Germinal center (tissue), 1 donor: ENCODE results near the gene TBXAS1.

Experiments
- DNase-seq: peaks from one replicate; pipeline ENCODE4 v3.0.0; 2012; ENCODE audit warnings: mixed read lengths, low spot score

TBXAS1 gene

GRCh38 chr7:139948587-139949335 lies 119.7 kb downstream of the TBXAS1 start:
- DNase-seq, result no peak

DNA sequence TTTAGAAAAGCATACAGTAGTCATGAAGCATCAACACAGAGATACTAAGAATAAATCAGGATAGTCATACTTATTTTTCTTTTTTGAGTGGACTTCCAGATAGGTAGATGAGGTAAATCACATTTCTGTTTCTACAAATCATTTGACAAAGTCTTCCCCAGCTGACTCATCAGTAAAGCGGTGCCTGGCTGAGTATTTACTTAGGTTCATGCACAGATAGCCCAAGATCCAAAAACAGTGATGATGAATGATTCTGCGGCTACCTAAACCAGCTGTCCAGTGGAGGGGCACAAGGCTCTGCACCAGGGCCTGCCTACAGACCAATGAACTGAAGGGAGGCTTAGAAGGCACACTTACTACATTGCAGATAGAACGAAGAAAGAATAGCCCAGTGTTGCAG lies 120.6 kb downstream of the TBXAS1 start:
- no peak for DNase-seq

DNA sequence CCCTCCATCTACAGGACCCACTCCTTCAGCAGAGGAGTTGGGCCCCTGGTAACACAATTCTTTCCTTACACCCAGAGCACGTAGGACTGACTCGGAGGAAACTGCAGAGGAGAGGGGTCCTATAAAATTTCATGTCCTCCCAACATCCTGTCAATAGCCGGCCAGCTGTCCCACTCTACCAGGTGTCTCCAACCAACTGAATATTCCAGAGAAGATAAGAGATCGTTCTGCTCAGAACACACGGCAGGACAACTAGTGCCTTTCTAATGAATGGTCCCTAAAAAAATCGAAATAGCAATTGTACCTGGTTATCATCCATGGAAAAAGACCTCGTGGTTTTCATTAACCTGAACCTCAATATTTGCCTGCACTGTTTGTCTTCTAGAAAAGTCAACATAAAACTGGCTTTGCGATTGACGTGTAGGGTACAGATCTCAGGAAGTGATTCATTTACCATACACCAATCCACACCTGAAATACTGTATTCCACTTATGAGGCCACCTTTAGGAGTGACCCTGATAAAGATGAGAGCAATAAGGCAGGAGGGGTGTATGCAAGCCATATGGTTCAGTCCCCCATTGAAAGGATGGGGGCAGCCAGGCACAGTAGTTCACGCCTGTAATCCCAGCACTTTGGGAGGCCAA lies 121.9 kb downstream of the TBXAS1 start:
- DNase-seq, result no peak

DNA sequence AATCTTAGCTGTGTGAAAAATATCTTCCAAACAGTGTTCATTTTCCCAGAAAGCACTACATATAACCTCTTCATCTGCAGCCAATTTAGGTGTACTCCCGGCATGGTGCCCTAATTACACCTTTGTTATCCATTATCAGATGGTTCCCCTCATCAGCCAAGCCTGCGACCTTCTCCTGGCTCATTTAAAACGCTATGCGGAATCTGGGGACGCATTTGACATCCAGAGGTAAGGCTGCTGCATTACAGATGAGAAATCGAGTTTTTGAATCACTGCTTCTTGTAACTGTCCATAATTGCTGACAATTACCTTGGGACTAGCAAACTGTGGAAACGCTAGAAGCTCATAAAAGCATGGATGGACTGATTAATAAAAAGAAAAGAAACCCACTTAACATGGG lies 124.2 kb downstream of the TBXAS1 start:
- DNase-seq, result no peak

- DNase-seq, result no peak
These were observed 126.2 kb downstream of the TBXAS1 start for GRCh38 chr7:139955109-139955820.

DNA sequence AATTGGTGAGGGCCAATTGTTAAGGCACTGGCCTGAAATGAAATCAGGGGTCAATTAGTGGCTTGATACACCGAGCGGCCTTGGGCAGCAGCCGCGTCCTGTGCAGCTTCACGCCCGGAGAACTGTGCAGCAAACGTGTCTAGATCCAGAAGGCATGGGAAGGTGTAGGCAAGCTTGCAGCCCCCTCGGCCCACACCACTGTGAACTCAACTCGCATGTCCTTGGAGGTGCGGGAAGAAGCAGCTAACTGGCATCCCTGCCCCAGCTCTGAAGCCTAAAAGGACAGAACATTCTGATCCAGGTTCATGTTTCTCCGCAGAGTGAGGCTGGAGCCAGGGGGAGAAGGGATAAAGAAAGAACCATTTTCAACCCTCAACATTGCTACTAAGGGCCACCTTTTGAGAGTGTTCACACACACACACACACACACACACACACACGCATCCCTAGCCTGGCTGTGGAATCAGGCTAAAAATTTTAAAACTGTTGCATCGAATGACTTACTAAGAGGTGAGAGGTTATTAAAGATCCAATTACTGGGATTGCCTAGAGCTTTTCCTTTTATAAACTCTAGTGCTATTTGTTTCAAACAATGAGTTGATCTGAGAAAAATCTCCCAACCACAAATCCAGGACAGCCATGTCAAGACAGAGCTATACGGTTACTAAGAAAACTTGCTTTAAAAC lies 129.7 kb downstream of the TBXAS1 start:
- no peak for DNase-seq

GRCh38 chr7:139959285-139959628 lies 130.2 kb downstream of the TBXAS1 start:
- no peak for DNase-seq

GRCh38 chr7:139959718-139960117 lies 130.7 kb downstream of the TBXAS1 start:
- DNase-seq, result no peak

DNA sequence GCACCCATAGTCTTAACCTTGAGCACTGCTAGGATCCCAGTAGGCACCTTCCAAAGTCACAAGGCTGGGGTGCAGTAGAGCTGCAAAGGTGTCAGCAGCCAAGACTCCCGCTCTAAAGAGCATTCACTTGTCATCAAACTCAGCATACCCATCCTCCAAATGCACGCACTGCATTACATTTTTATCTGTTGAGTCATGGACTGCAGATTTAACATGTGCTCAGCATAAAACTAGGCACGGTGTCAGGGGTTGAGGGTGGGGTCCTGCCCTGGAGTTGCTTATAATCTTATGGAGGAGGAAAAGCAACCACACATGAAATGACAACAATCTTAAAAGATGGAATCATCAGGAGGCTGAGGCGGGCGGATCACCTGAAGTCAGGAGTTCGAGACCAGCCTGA lies 131.1 kb downstream of the TBXAS1 start:
- DNase-seq, result no peak

GRCh38 chr7:139965942-139966628 lies 137.0 kb downstream of the TBXAS1 start:
- DNase-seq, result no peak

GRCh38 chr7:139966949-139967348 lies 137.9 kb downstream of the TBXAS1 start:
- no peak for DNase-seq

- DNase-seq, result no peak
These were observed 139.9 kb downstream of the TBXAS1 start for GRCh38 chr7:139968931-139969330.

GRCh38 chr7:139972029-139972428 lies 143.0 kb downstream of the TBXAS1 start:
- DNase-seq, result no peak

DNA sequence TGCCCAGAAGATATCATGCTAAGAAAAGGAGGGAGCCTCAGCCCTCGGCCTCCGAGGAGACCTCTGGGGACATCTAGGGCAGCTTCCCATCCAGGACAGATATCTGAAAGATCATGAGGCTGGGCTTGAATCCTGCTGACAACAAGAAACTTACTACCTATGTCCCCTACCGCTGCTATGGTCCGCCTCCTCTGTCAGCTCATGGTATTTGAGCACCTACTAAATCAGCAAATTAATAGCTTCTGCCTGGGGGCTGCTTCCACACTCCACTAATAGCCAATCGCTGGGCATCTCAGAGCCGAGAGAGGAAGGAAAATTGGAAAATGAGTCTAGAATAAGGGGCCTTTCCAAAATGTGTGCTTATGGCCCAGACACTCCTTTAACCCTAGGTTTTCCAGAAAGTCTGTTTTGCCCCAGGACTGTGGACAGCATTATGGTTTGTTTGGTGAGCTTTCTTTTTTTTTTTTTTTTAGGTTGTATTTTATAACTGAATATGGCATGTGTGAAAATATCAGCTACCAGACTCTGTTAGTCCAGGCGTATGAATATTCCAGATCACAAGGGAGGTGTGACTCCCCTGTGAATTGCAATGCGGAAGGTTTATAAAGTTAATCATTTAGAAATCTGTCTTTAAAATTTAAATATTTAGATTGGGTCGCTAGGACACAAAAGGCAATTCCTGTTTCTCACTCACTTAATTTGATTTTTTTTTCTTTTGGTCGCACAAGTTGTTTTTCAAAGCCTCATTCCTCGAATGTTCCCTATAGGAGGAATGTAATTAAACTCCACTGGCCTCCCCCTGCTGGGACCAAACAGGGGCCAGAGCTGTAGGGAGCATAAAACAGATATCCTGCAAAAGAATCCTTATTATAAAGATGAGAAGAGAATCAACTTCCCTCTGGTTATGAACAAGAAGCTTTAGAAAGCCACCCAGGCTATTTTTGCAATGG lies 144.3 kb downstream of the TBXAS1 start:
- no peak for DNase-seq

DNA sequence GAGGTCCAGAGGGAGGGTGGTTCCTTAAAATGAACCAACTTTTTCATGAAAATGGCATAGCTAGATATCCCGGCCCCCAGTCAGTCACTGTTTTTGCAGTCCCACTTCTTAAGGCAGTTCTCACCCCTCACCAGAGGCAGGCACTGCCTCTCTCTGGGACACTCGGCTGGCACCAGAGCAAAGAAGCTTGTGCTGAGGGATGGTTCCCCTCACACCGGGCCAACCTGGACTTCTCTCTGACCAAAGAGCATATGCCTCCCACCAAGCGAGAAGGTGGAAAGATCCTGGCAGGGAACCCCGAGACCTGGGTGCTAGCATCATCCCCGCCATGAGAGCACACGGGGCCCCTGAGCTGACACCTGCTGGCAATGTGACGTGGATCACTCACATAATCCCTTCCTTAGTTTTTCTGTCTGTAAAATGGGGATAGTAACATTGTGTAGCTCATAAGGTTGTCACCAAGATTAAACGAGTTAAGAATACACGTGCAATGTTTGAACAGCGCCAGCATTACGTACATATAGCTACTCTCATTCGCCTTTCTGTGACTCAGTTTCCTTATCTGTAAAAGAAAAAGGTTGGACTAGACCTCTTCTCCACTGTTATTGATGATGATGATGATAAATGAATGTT lies 145.2 kb downstream of the TBXAS1 start:
- no peak for DNase-seq

- no peak for DNase-seq
These were observed 147.2 kb downstream of the TBXAS1 start for GRCh38 chr7:139976055-139976837.

GRCh38 chr7:139976838-139977656 lies 148.0 kb downstream of the TBXAS1 start:
- DNase-seq, result no peak

GRCh38 chr7:139981511-139981895 lies 152.4 kb downstream of the TBXAS1 start:
- DNase-seq, result no peak
